Stomach (tissue), 4 donors: ENCODE data around the gene ADAM8.

Source experiments
- POLR2A ChIP-seq, 4 donors: fragments of 450-650 bp; IDR thresholded peaks; one replicate each; pipeline ENCODE4 v1.6.1; 2016; ENCODE audit warnings: antibody characterized with exemption in 4 of 4, control low read depth in 2 of 4, mild to moderate bottlenecking in 1 of 4, moderate library complexity in 1 of 4
- TF ChIP-seq, protein P1 (sequence below), 7 experiments: fragments of 450-650 bp in 4 of 7; fragments of 200-600 bp in 3 of 7; sonication (generic) in 3 of 7; IDR thresholded peaks; one replicate each; pipeline ENCODE4 v1.5.1; 2016 to 2019; ENCODE audit warnings: antibody characterized with exemption in 7 of 7, control low read depth in 2 of 7, mild to moderate bottlenecking in 1 of 7

- TF ChIP-seq POLR2A (IDR thresholded peaks at IDR 0.05) = no peak
- TF ChIP-seq, protein P1, sequence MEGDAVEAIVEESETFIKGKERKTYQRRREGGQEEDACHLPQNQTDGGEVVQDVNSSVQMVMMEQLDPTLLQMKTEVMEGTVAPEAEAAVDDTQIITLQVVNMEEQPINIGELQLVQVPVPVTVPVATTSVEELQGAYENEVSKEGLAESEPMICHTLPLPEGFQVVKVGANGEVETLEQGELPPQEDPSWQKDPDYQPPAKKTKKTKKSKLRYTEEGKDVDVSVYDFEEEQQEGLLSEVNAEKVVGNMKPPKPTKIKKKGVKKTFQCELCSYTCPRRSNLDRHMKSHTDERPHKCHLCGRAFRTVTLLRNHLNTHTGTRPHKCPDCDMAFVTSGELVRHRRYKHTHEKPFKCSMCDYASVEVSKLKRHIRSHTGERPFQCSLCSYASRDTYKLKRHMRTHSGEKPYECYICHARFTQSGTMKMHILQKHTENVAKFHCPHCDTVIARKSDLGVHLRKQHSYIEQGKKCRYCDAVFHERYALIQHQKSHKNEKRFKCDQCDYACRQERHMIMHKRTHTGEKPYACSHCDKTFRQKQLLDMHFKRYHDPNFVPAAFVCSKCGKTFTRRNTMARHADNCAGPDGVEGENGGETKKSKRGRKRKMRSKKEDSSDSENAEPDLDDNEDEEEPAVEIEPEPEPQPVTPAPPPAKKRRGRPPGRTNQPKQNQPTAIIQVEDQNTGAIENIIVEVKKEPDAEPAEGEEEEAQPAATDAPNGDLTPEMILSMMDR (IDR thresholded peaks at IDR 0.05) = no peak
These were observed 28.3 kb downstream of the ADAM8 start for GRCh38 chr10:133248334-133248715.
